GM23248 (cell line): ENCODE data around the gene DMRTA2.
A peak's percentile ranks its signal among the peaks of the same experiment; 100 is the strongest.

Experiments
- EZH2 ChIP-seq: fragments of 200-600 bp; sonication (generic); IDR thresholded peaks from 2 replicates; pipeline ENCODE4 v1.6.1; 2018; ENCODE audit warnings: antibody characterized with exemption, mild to moderate bottlenecking; ENCODE audit not compliant: insufficient read depth, poor library complexity, severe bottlenecking
- EZH2phosphoT487 ChIP-seq: fragments of 200-600 bp; sonication (generic); IDR thresholded peaks from 2 replicates; pipeline ENCODE4 v1.6.1; 2018; ENCODE audit warnings: antibody characterized with exemption, moderate library complexity, mild to moderate bottlenecking, low read depth; ENCODE audit not compliant: insufficient read depth

DNA sequence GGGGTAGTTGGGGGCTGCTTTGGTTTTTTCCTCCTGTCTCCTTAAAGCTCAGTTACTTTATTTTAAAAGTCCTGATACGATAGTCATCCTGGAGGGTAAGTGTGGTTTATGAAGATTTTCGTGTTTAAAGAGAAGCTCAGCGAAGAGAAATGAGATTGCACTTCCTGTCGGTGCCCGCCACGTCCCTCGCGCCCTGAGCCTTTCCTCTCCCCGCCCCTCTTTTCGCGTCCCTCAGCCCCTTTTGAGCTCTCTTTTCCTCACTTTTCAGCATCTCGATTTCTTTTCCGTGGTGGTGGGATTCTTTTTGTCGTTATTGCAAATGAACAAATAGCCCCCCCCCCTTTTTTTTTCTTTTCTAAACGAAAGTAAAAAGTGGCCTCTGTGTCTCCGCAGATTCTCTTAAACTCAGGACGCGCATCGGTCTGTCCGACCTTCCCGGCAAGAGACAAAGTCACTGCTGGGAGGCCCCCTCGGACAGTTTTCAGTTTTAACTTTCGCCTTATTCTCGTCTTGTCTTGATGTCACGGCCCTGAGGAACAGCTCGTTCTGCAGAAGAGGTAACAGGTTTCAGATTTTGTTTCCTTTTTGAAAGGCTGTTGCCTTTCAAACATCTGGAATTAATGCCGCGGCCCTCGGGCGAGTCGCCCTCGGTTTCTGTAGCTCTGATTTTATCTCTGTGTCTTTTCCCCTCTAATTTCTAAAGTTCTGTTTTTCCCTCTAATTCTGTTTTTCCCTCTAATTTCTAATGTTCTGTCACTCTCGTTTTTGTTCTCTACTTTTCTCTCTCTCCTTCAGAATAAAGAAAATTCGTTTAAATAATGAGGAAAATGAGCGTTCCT, 1.0 kb upstream of the DMRTA2 start:
- TF ChIP-seq EZH2, result peak; percentile 97
- TF ChIP-seq EZH2phosphoT487, result 0 out of 2 replicates have a peak, but pooled peaks have one; percentile 70
